GM10266 (cell line): ENCODE data around the gene NFKBIE.

Experiments
- DNase-seq: peaks from one replicate; pipeline ENCODE4 v3.0.0; 2012; ENCODE audit errors: extremely low spot score
- CTCF ChIP-seq: IDR thresholded peaks from 2 replicates; pipeline ENCODE4 v1.5.1; 2012; ENCODE audit warnings: mild to moderate bottlenecking, low read depth; ENCODE audit not compliant: control insufficient read depth, insufficient read depth; ENCODE audit errors: missing control alignments

The NFKBIE gene

GRCh38 chr6:44294832-44295791 lies 29.8 kb upstream of the NFKBIE start:
- TF ChIP-seq CTCF = no peak
- DNase-seq = no peak

GRCh38 chr6:44292661-44293365 lies 27.5 kb upstream of the NFKBIE start:
- no peak for TF ChIP-seq CTCF
- DNase-seq = no peak

GRCh38 chr6:44291841-44292240 lies 26.5 kb upstream of the NFKBIE start:
- DNase-seq = no peak
- no peak for TF ChIP-seq CTCF

GRCh38 chr6:44289726-44290260 lies 24.4 kb upstream of the NFKBIE start:
- no peak for TF ChIP-seq CTCF
- no peak for DNase-seq

- TF ChIP-seq CTCF = no peak
- no peak for DNase-seq
These were observed 21.4 kb upstream of the NFKBIE start for GRCh38 chr6:44286747-44287146.

- DNase-seq = no peak
- TF ChIP-seq CTCF = no peak
These were observed 20.9 kb upstream of the NFKBIE start for GRCh38 chr6:44286285-44286565.

- no peak for TF ChIP-seq CTCF
- DNase-seq = no peak
These were observed 20.4 kb upstream of the NFKBIE start for GRCh38 chr6:44285552-44286284.
